SK-N-SH treated with all-trans-retinoic acid at 6 μM for 48 hours (cell line): ENCODE data around the gene CNP.

Experiments used
- ATAC-seq: fragments of 200-7000 bp; cut with Tn5 transposase; 3 replicates; pipeline ENCODE4 v1.9.1; 2020; ENCODE audit warnings: mild to moderate bottlenecking, moderate library complexity
- BACH2 ChIP-seq: fragments of 250-450 bp; sonication (Bioruptor Pico); IDR thresholded peaks from 2 replicates; pipeline ENCODE4 v1.9.0; 2021; ENCODE audit warnings: mild to moderate bottlenecking, borderline replicate concordance
- CREB5 ChIP-seq: fragments of 250-450 bp; sonication (Bioruptor Pico); IDR thresholded peaks from 2 replicates; pipeline ENCODE4 v1.5.1; 2020; ENCODE audit warnings: low read depth, mild to moderate bottlenecking, moderate library complexity
- CSDC2 ChIP-seq: fragments of 250-450 bp; sonication (Bioruptor Pico); IDR thresholded peaks from 2 replicates; pipeline ENCODE4 v1.5.0; 2020; ENCODE audit warnings: mild to moderate bottlenecking, moderate library complexity
- CSRNP3 ChIP-seq: fragments of 250-450 bp; sonication (Bioruptor Pico); IDR thresholded peaks from 2 replicates; pipeline ENCODE4 v1.5.1; 2021; ENCODE audit warnings: mild to moderate bottlenecking, moderate library complexity
- ESRRG ChIP-seq: fragments of 250-450 bp; sonication (Bioruptor Pico); IDR thresholded peaks from 2 replicates; pipeline ENCODE4 v1.6.1; 2021; ENCODE audit warnings: mild to moderate bottlenecking
- ISL1 ChIP-seq: fragments of 250-450 bp; sonication (Bioruptor Pico); IDR thresholded peaks from 2 replicates; pipeline ENCODE4 v2.1.2; 2022; ENCODE audit warnings: mild to moderate bottlenecking, moderate library complexity
- OSR1 ChIP-seq: fragments of 250-450 bp; sonication (Bioruptor Pico); IDR thresholded peaks from 2 replicates; pipeline ENCODE4 v1.8.0; 2022; ENCODE audit warnings: moderate library complexity, mild to moderate bottlenecking, inconsistent platforms
- PATZ1 ChIP-seq: fragments of 250-450 bp; sonication (Bioruptor Pico); IDR thresholded peaks from 2 replicates; pipeline ENCODE4 v1.8.0; 2020; ENCODE audit warnings: mild to moderate bottlenecking, moderate library complexity, borderline replicate concordance
- POU6F1 ChIP-seq: fragments of 250-450 bp; sonication (Bioruptor Pico); IDR thresholded peaks from 2 replicates; pipeline ENCODE4 v1.8.0; 2021; ENCODE audit warnings: low read depth, mild to moderate bottlenecking, moderate library complexity, borderline replicate concordance
- RARB ChIP-seq: fragments of 250-450 bp; sonication (Bioruptor Pico); IDR thresholded peaks from 2 replicates; pipeline ENCODE4 v1.8.0; 2021; ENCODE audit warnings: mild to moderate bottlenecking, moderate library complexity
- SNAI2 ChIP-seq: fragments of 250-450 bp; sonication (Bioruptor Pico); IDR thresholded peaks from 2 replicates; pipeline ENCODE4 v1.5.0; 2020; ENCODE audit warnings: mild to moderate bottlenecking, moderate library complexity
- TCF4 ChIP-seq: fragments of 250-450 bp; sonication (Bioruptor Pico); IDR thresholded peaks from 2 replicates; pipeline ENCODE4 v1.8.0; 2021; ENCODE audit warnings: mild to moderate bottlenecking, moderate library complexity, borderline replicate concordance
- TOX ChIP-seq: fragments of 250-450 bp; sonication (Bioruptor Pico); IDR thresholded peaks from 2 replicates; pipeline ENCODE4 v1.8.0; 2021; ENCODE audit warnings: mild to moderate bottlenecking, moderate library complexity, borderline replicate concordance
- TSHZ2 ChIP-seq: fragments of 250-450 bp; sonication (Bioruptor Pico); IDR thresholded peaks from 2 replicates; pipeline ENCODE4 v1.5.0; 2020; ENCODE audit warnings: mild to moderate bottlenecking, moderate library complexity
- ZC3H10 ChIP-seq: fragments of 250-450 bp; sonication (Bioruptor Pico); IDR thresholded peaks from 2 replicates; pipeline ENCODE4 v1.5.1; 2021; ENCODE audit warnings: mild to moderate bottlenecking, moderate library complexity
- ZFP3 ChIP-seq: fragments of 250-450 bp; sonication (Bioruptor Pico); IDR thresholded peaks from 2 replicates; pipeline ENCODE4 v1.5.0; 2020; ENCODE audit warnings: mild to moderate bottlenecking, moderate library complexity
- ZFP30 ChIP-seq: fragments of 450-650 bp; formaldehyde crosslinking; IDR thresholded peaks from 2 replicates; pipeline ENCODE4 v1.5.0; 2022; ENCODE audit warnings: mild to moderate bottlenecking, moderate library complexity
- ZNF565 ChIP-seq: fragments of 450-650 bp; formaldehyde crosslinking; conservative IDR thresholded peaks from 2 replicates; pipeline ENCODE4 v1.5.0; 2020; ENCODE audit warnings: low read depth, mild to moderate bottlenecking, moderate library complexity
- ZNF70 ChIP-seq: fragments of 450-650 bp; formaldehyde crosslinking; IDR thresholded peaks from 2 replicates; pipeline ENCODE4 v1.5.0; 2020; ENCODE audit warnings: mild to moderate bottlenecking, moderate library complexity

CNP gene

GRCh38 chr17:42016411-42016831 is 49.8 kb downstream of the CNP start:
- no peak for TF ChIP-seq OSR1 (CRISPR knock-in tag)
- no peak for TF ChIP-seq POU6F1
- TF ChIP-seq CSRNP3 (CRISPR knock-in tag), result no peak
- no peak for TF ChIP-seq ZFP30 (CRISPR knock-in tag)
- no peak for TF ChIP-seq ZFP3
- TF ChIP-seq CSDC2 (CRISPR knock-in tag), result no peak
- TF ChIP-seq PATZ1 (CRISPR knock-in tag), result no peak
- no peak for TF ChIP-seq RARB
- TF ChIP-seq ZNF70, result no peak
- no peak for TF ChIP-seq TCF4 (CRISPR knock-in tag)
- ATAC-seq, result peak; percentile 5; the same call in 1 of the 3 replicates

- TF ChIP-seq ZFP30 (CRISPR knock-in tag), result no peak
- TF ChIP-seq CSDC2 (CRISPR knock-in tag), result no peak
- TF ChIP-seq OSR1 (CRISPR knock-in tag), result no peak
- no peak for TF ChIP-seq CREB5 (CRISPR knock-in tag)
- TF ChIP-seq SNAI2 (CRISPR knock-in tag), result no peak
- TF ChIP-seq ISL1 (CRISPR knock-in tag), result no peak
- TF ChIP-seq CSRNP3 (CRISPR knock-in tag), result no peak
- no peak for TF ChIP-seq TCF4 (CRISPR knock-in tag)
- TF ChIP-seq ZC3H10 (CRISPR knock-in tag), result no peak
- TF ChIP-seq ZNF565 (CRISPR knock-in tag), result no peak
- no peak for TF ChIP-seq ZNF70
- TF ChIP-seq BACH2 (CRISPR knock-in tag), result no peak
- no peak for TF ChIP-seq TSHZ2 (CRISPR knock-in tag)
- no peak for TF ChIP-seq TOX
- no peak for TF ChIP-seq ESRRG (CRISPR knock-in tag)
- TF ChIP-seq, all 23 proteins: peak for 0
- ATAC-seq, result peak; percentile 93
Observed at GRCh38 chr17:42016941-42017865, 50.6 kb downstream of the CNP start, which contains the start of gene DNAJC7. Gene DNAJC7, minus strand, starts transcription at chr17:42017439. Its CDS starts 23 bp downstream, at chr17:42017416.
